Activated CD4-positive, alpha-beta T cell treated with anti-CD3 and anti-CD28 coated beads, Interleukin-2, amount 50 U/mL, for 4 hours (primary cell): ENCODE measurements around the gene MYO16.

Experiments
- DNase-seq, 2 experiments: peaks; one replicate each; pipeline ENCODE4 v3.0.0-alpha.2; 2020

The MYO16 gene

DNA sequence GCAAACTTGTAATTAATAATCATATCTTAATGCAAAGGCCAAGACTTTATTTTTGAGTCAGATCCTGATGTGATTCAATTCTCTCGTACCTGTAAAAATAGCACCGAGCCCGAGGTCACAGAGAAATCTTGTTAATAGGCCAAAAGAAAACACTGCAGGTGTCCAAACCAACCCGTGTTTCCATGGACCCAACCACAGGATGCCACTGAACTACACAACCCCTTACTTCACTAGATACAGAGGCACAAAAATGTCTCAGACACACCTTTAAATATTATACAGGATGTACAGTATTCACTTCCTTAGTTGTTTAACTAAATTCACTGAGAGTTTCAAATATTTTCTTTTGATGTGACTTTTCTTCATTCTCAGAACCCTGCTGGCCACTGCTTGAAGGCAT lies 530.9 kb downstream of the MYO16 start:
- no peak for DNase-seq

DNA sequence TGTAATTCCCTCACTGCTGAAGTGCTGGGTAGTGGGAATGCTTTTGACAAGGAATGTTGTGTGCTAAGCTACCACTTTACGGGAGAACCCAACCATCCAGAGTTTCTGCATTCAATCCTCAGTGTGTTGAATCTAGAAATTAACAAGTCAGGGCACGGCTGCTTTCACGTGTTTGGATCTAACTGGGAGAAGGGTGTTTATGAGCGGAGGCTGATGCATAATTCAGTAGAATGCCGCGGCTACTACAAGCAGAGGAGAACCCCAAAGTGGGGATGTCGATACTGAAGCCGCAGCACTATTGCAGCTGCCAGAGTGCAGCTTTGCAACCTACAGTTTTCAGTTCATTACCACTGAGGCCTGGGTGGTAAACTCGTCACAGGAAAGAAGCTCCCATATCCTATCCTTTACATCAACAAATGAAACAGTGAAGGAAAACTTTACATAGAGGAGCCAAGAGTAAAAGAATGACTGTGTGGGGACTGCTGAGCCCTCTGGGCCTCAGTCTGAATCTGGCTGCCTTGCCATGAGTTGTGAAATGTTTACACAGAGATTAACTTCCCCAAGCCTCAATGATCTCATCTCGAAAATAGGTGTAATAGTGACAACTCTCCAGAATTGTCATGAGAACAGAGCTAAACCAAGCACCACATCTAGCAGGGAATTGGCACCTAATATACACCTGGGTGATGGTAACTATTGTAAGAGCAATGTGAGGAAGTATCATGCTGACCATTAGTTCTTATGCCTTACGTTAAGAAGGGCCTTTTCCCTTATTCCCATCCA lies 531.7 kb downstream of the MYO16 start:
- DNase-seq = no peak

DNA sequence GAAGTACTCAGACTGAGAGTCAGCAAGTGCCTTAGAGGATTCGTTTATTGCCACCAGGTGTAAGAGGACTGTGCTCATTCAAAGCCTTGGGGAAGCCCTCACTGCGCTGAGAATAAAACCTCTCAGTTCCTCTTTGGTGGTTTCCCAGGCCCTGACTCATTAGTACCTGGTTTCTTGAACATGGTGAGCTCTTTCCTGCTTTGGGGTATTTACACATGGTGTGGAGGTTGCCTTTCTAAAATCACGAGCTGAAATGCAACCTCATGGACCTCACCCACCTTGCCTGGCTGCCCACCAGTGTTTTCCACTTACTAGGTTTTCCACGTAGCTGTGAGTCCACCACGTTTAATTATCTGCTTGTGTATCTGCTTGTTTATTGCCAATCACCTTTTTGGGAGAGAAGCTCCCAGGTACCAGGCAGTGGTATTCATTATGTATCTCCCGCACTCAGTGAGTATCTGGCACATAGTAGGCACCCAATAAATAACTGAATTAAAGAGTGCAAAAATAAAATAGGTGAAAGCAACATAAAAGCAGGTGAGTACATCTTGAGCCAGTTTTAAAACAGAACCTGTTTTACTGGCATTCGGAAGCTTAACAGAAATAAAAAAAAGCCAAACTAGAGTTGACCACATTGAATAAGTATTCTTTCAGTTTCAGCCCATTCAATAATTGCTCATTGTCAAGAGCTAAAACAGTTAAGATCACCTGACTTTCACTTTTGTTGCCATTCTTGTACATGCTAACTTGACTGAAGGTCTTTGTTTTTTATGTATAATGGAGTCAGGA lies 533.0 kb downstream of the MYO16 start:
- no peak for DNase-seq

DNA sequence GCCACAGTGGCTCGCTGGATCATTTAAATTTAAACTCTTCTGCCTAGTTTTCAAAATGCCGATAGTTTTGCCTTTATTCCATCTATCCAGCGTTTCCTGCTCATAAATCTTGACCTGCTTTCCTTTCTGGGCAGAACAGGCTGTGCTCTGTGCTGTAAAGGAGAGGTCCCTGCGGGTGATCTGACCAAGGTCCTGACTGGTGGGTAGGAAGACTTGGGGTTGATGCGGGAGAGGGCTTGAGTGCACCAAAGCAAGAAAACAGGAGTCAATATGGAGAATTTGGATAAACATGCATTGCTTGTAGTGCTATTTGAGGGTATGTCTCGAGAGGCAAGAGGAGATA lies 533.6 kb downstream of the MYO16 start:
- no peak for DNase-seq

DNA sequence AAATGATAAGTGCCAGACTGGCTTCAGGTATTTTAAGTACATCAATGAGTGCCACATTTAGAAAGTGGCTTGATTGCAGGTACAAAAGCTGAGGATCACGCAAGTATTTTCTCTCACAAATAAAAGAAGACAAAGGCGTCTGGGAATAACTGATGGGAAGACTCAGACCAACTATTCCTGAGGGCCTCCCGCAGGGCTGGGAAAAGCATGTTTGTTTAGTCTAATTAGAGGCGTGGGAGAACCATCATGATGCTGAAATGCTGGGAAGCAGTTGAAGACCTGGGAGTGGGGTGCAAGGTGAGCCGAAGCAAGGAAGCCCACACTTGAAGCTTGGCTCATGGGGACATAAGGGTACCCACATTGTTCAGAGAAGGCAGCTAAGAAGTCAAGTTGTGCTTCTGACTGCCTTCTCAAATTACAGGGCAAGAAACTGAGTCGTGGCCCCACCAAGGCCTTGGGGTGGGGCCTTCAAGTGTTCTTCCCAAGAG lies 536.0 kb downstream of the MYO16 start:
- DNase-seq = no peak

DNA sequence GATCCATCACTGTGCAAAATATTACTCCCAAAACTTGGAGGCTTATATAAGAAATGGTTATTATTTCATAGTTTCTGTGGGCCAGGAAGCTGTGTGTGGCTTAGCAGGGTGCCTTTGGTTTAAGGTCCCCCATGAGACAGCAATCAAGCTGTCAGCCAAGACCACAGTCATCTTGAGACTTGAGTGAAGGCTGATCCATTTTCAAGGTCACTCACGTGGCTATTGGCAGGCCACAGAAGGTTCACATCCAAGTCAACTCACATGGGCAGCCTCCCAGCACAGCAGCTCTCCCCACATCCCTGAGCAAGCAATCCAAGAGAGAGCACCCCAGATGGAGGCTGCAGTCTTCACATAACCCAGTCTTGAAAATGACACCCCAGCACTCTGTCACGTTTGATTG lies 537.4 kb downstream of the MYO16 start:
- DNase-seq = no peak

DNA sequence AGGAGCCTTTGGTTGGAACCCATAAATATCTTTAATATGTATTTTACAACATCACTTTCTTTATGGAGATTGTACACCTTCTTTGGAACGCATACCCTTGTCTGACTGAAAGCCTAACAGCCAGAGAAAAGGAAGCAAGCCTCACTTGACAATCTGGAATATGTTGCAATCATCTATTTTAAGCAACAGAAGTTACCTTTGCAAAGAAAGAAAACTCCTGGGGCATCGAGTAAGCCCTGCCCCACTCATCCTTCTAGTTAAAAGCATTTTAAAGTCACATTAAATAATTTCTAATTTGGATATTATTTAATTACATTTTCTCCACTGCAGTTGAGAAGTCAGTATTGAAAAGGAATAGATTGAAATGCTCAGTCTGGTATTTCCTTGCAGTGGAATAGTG lies 542.7 kb downstream of the MYO16 start:
- no peak for DNase-seq

DNA sequence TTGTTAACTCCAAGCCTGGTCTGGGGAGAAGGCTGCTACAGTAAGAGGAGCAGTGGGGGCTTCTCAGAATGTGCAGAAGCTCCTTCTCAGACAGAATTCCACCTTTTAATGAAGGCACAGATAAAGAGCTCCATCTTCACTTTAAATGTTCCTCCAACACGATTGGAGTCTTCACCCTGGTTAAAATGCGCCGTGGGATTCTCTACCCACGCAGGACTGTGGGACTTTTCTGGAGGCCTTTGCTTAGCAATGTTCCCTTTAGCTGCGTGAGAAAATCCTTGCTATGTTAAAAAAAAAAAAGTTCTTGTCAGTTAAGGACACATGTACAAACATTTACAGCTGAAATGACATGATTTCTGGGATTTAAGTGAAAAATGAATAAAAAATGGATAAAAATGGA lies 546.3 kb downstream of the MYO16 start:
- no peak for DNase-seq

DNA sequence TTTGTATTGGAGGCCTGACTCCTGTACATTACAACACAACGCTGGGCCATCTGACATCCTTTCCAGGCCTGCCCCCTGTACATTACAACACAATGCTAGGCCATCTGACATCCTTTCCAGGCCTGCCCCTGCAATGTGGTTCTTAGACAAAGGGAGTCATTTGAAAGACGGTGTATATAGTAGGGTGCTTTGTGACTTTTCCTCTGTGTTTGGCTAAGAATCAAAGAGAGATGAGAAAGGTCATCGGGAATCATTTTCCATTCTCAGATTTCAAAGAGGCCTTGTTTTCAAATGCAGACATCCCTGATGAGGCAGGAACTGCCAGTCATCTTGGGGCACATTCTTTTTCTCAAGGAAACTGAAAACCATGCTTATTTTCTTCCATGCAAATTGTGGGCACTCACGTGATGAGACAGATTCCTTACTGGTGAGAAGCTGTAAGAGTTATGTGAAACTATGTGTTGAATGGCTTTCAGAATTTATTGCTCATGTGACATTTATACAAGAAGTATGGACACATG lies 551.6 kb downstream of the MYO16 start:
- DNase-seq = no peak

DNA sequence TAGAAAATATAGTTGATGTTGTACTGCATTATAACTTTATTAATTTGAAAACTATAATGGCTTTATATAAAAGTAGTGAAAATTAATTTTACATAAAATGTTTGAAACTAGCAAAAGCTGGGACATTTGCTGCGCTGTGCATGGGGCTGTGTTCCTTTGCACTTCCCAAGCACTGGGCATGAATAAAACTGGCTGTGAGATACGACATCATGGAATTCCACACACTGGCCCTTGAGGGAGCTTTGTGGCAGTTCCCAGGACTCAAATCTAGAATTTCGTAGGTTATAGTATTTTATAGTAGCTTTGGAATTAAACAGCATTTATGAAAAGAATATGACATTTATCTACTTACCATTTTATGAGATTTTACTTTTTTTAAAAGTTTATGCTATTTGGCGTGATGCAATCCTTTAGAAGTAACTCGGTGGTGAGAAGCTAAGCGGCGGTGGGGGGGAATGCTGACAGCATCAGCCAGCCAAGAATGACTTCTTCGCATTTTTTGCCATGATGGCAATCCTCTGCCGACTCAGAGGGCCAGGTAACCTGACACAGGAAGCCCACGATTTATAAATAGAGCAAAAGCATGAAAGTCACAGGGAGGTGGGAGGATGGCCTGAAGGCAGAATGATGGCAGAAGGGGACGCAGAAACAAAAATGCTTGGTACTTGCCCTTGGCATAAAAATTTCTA lies 553.5 kb downstream of the MYO16 start:
- DNase-seq = no peak

DNA sequence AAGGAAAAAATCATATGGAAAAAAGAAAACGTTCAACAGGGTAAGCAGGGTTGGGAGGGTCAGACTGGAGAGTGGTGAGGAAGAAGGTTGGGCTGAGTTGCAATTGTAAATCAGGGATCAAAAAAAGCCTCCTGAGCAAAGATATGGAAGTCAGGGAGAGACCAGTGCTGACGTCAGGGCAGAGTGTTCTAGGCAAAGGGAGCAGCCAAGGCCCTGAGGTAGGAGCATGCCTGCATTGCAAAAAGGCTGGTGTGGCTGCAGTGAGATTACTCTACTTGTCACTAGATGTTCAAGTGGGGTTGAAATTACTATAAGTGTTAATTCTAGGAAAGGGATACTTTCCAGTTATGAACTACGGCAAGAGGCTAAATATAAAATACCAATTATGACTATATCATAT lies 562.0 kb downstream of the MYO16 start:
- no peak for DNase-seq

DNA sequence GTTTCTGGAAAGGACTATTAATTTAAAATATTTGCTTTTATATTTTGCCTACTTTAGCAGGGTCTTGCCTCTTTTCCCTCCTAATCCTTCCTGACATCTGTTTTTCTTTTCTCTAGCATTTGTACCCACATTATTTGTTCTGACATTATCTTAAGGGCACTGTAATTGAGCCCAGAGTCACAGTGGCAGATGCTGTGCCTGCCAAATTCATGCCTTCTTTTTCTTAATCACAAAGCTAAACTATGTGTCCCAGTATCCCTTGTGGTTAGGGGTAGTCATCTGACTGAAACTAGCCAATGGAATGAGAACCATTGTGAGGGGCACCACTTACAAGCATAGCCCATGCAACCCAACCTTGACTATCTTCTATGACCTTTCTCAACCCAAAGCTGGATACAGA lies 562.9 kb downstream of the MYO16 start:
- no peak for DNase-seq

DNA sequence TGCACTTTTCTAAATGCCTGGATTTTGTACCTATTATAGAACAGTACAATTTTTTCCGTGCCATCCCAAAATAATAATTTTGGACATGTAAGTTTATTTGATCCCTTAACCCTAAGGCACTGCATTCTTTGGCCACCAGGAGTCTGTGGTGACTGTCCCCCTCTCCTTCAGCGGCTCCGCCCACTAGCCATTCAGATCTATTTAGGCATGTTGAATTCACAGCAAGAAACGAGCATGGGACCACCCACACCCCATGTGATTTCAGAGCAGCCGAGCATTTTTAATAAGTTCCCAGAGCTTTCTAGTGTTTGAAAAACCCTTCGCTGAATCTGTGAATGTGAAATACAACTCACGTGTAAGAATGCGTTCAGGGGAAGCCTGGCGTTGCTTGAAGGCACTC lies 567.5 kb downstream of the MYO16 start:
- DNase-seq = no peak

DNA sequence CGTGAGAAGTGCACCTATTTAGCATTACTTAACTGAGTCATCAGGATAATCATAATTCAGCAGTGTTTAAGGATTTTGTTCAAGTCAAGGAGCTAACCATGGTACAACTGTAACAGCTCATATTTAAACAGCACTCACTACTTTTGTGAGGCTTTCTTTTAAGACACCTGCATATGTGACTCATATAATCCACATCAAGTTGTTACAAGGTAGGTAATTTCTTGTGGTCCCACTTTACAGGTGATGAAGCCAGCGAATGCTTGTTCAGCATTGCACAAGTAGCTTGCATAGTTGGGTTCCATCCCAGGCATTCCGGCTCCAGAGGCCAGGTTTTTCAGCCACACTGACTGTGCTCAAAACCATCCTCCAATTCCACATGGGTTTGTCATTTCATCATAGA lies 569.2 kb downstream of the MYO16 start:
- DNase-seq = no peak

DNA sequence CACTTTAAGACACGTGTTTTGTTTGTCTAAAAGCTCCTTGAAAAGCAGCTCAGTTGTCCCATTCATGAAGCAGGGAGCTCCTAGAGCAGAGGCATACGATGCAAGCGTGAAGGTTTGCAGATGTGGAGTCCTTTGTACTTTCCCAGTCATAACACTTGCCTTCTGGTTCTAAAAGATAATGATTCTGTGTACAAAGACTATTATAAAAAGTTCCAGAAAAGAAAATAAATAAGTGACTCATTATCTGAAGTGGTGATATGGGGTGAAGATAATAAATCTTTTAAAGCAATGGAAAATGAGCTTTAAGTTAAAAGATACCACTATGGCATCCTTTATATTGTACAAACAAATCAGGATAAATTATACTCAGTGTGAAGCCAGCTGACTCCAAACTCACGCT lies 569.9 kb downstream of the MYO16 start:
- DNase-seq = no peak

DNA sequence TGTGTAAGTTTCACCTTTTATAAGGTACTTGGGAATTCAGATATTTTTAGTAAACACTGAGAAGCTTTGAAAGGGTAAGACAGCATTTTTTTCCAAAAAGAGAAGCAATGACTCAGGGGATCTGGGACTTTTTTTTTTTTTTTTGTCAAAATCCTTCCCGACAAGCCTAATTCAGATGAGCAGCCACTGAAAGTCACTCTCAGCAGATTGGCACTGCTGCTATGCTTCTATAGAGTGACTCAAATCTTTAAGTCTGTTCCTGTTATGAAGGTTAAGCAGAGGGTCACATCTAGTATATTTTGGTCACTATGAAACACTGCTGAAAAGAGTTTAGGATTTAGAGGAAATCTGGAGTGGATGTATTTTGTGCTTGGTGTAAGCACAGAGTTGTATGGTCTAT lies 571.1 kb downstream of the MYO16 start:
- no peak for DNase-seq

DNA sequence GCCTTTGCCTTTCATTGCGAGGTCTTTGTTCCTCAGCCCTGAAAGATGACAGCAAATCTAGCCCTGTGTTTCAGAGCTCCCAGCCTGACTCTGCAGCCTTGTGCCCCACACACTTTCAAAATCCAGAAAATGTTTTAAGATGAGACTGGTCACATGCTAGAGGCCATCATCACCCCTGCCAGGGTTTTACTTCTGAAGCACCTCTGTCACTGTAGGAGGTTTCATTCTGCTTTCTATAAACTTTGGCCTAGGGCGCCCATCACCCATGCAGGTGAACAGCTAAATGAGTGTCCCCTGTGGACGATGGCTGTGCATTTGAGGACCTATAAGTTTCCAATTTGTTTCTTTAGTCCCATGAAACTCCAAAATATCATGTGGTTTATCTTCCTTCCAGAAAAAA lies 574.2 kb downstream of the MYO16 start:
- DNase-seq = no peak

DNA sequence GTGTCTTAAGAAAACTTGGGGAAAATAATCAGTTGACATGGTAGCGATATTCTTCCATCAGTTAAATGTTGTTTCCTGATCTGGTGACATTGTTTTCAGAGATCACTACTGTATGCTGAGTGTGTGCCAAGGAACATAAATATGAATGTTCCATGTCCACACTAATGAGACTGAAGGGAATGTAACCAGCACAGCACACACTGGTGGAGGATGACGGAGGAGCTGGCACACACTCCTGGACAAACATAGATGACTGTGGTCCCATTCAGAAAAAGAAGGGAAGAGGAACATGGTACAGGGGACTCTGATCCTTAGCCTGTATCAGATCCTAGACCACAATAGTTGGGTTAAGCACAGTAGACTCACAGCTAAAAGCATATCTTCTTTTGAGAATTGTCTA lies 574.8 kb downstream of the MYO16 start:
- no peak for DNase-seq

DNA sequence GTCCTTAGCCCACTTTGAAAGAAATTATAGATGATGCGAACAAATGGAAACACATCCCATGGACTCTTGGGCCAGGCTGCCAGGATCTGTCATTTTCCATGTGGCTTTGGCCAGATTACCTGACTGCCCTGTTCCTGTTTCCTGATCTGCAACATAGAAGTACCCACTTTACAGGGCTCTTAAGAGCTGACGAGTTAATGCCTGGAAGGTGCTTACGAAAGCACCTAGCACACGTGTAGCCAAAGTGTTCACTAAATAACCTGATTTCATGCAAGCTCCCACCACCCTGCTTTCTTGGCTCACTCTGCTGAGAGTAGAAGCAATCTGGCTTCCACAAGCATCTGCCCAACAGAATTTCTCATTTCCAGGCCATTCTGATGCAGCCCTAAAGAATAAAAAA lies 575.2 kb downstream of the MYO16 start:
- no peak for DNase-seq

DNA sequence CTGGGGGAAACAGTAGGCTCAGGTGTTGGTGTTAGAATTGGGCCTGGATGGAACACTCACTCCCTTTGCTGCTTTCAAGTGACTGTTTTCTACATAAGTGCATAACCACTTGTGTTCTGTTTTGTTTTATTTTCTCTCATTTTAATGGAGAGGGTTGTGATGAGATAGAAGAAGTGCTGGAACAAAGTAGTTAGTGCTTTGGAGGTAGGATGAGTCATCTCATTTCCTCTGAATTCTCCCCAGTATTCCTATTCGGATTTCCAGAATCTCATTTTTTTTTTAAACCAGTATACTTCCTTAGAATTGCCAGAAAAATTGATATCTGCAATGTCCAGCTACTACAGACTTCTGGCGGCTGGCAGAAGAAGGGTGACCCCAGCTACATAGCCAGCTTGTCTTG lies 575.9 kb downstream of the MYO16 start:
- DNase-seq = no peak

DNA sequence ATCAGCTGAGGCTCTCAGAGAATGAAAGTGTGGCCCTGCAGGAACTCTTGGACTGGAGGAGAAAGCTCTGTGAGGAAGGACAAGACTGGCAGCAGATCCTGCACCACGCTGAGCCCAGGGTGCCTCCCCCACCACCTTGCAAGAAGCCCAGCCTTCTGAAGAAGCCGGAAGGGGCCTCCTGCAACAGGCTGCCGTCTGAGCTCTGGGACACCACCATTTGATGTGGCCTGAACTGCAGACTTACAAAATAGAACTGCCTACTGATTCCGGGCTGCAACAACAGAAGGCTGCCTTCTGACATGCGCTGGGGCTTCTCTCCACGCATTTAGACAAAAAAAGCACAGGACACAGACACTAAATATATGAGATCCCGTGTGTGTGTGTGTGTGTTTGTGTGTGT lies 577.2 kb downstream of the MYO16 start:
- DNase-seq = no peak

DNA sequence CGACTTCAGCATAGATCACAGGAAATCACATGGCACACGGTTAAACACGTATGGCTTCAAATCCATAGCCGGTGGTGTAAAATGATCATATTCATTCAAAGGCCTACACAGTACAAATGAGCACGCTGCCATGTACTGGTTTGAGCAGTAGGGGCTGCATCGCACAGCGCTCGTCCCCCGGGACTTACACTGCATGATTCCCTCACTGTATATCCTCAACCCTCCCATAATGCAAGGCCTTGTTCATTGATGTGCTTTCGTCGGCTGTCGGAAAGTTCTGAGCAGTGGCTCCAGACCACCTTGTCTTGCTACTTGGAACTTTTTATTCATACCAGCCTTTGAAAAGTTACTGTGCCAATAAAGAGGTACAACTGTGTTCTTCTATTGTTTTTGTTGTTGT lies 578.2 kb downstream of the MYO16 start:
- DNase-seq = no peak

DNA sequence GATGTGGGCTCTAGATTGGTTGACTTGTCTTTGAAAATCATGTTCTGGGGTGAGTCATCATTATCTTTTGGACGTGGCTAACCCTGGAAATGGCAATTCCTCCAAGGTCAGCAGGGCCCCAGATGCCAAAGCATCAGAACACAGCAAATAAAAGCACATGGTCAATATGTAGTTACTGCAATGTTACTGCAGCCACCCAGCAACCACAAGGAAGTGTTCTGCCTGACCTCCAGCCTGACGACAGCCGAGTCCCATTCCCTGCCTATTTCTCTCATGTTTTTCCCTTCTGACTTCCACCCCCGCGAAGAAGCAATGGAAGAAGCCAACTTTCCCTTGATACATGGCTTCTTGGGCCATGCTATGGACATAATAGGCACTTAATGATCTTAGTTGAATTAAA lies 579.1 kb downstream of the MYO16 start:
- no peak for DNase-seq

DNA sequence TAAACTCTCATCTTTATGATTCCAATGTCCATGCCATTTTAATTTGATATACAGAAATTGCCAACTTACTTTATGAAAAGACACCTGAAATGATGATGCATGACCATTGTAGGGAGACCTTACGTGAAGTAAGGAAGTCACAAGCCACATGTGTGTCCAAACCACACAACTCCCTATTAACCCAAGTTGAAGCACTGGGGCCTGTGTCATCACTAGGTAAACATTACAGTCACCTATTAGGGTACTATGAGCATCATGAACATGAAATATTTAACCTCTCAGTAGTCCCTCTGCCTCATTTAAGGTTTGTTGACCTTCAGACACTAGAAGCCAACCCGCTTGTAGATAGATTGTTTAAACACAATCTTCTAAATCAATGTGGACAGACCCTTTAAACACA lies 580.1 kb downstream of the MYO16 start:
- no peak for DNase-seq
